Choroid plexus epithelial cell (primary cell): Measurements from ENCODE around the gene RFTN1.
A peak's percentile ranks its signal among the peaks of the same experiment; 100 is the strongest.

Experiments used
- DNase-seq: peaks from one replicate; pipeline ENCODE4 v3.0.0-alpha.2; 2010; ENCODE audit warnings: low read depth
- H3K4me3 ChIP-seq: 2 replicates; pipeline ENCODE4 v1.5.1; 2011; ENCODE audit warnings: low read depth, mild to moderate bottlenecking, control low read depth, low read length, moderate library complexity
- CTCF ChIP-seq: conservative IDR thresholded peaks from 2 replicates; pipeline ENCODE4 v1.5.1; 2011; ENCODE audit warnings: low read depth, mild to moderate bottlenecking, control low read depth, inconsistent platforms, low read length, moderate library complexity

RFTN1 gene

GRCh38 chr3:16297997-16298885, 215.3 kb downstream of the RFTN1 start:
- H3K4me3 ChIP-seq, result no peak overlapping the region
- DNase-seq, result no peak
- TF ChIP-seq CTCF, result no peak

- no peak for TF ChIP-seq CTCF
- no peak for DNase-seq
- H3K4me3 ChIP-seq, result no peak overlapping the region
Observed at GRCh38 chr3:16295298-16295890, 218.1 kb downstream of the RFTN1 start.

- no peak overlapping the region for H3K4me3 ChIP-seq
- DNase-seq, result no peak
- TF ChIP-seq CTCF, result no peak
Observed at GRCh38 chr3:16294844-16295243, 218.7 kb downstream of the RFTN1 start.

DNA sequence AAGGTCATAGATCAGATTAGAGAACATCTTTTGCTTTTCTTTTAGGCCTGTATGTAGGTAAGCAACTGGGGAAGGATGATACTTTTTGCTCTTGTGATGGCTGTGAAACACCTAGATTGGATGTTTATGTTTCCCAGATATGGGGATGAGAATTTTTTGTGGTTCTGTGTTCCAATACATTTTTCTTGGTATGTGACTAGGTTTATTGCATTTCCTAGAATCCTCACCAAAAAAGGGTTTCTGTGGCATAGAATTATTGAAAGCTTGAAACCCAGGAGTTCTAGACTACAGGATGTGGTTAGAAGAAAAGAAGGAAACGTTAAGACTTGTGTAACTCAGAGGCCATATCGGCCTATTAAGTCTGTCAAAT, 222.7 kb downstream of the RFTN1 start:
- DNase-seq, result peak; percentile 51
- no peak for TF ChIP-seq CTCF
- no peak overlapping the region for H3K4me3 ChIP-seq

- peak; percentile 87 for TF ChIP-seq CTCF
- H3K4me3 ChIP-seq, result no peak overlapping the region
- peak; percentile 81 for DNase-seq
Observed at GRCh38 chr3:16290007-16290826, 223.3 kb downstream of the RFTN1 start.

- no peak for DNase-seq
- no peak overlapping the region for H3K4me3 ChIP-seq
- TF ChIP-seq CTCF, result no peak
Observed at GRCh38 chr3:16289144-16289889, 224.2 kb downstream of the RFTN1 start.
